ENCODE results near the gene GATA2.

Gene GATA2

GRCh38 chr3:128492671-128493569, at the start of gene GATA2:
GATA2 (minus strand) TSS chr3:128493201; CDS start chr3:128487031, 6,170 bp downstream.
- DNase-seq (ENCODE audit: low spot score): no peak

- no peak for DNase-seq (ENCODE audit: low spot score)
Measured at GRCh38 chr3:128541246-128541645, 48.2 kb upstream of the GATA2 start.

- no peak for DNase-seq (ENCODE audit: low spot score)
Measured at GRCh38 chr3:128539376-128539775, 46.4 kb upstream of the GATA2 start.

- no peak for DNase-seq (ENCODE audit: low spot score)
Measured at GRCh38 chr3:128537091-128537703, 44.2 kb upstream of the GATA2 start.

- no peak for DNase-seq (ENCODE audit: low spot score)
Measured at GRCh38 chr3:128532012-128532983, 39.3 kb upstream of the GATA2 start.

GRCh38 chr3:128524374-128525299, 31.6 kb upstream of the GATA2 start:
- no peak for DNase-seq (ENCODE audit: low spot score)

GRCh38 chr3:128523591-128523990, 30.6 kb upstream of the GATA2 start:
- no peak for DNase-seq (ENCODE audit: low spot score)

GRCh38 chr3:128521715-128522114, 28.7 kb upstream of the GATA2 start:
- DNase-seq (ENCODE audit: low spot score): no peak

GRCh38 chr3:128518587-128519490, 25.8 kb upstream of the GATA2 start:
- DNase-seq (ENCODE audit: low spot score): no peak

- no peak for DNase-seq (ENCODE audit: low spot score)
Measured at GRCh38 chr3:128517648-128518047, 24.6 kb upstream of the GATA2 start.

- DNase-seq (ENCODE audit: low spot score): no peak
Measured at GRCh38 chr3:128515967-128516366, 23.0 kb upstream of the GATA2 start.

GRCh38 chr3:128508852-128509251, 15.9 kb upstream of the GATA2 start:
- no peak for DNase-seq (ENCODE audit: low spot score)

GRCh38 chr3:128506754-128507153, 13.8 kb upstream of the GATA2 start:
- no peak for DNase-seq (ENCODE audit: low spot score)

- no peak for DNase-seq (ENCODE audit: low spot score)
Measured at GRCh38 chr3:128505771-128506170, 12.8 kb upstream of the GATA2 start.

- DNase-seq (ENCODE audit: low spot score): no peak
Measured at GRCh38 chr3:128504963-128505730, 12.1 kb upstream of the GATA2 start.

- no peak for DNase-seq (ENCODE audit: low spot score)
Measured at GRCh38 chr3:128504533-128504915, 11.5 kb upstream of the GATA2 start.

- no peak for DNase-seq (ENCODE audit: low spot score)
Measured at GRCh38 chr3:128503751-128504532, 10.9 kb upstream of the GATA2 start.

GRCh38 chr3:128503164-128503651, 10.2 kb upstream of the GATA2 start:
- DNase-seq (ENCODE audit: low spot score): no peak

All from CD4-positive, alpha-beta T cell treated with Interleukin-6 at 100 ng/mL for 8 hours (primary cell).